Dedifferentiated amniotic fluid mesenchymal stem cell (primary cell): ENCODE results near the gene PTPRN2.

ENCODE experiments used
- DNase-seq: peaks from one replicate; pipeline ENCODE4 v3.0.0-alpha.2; 2016; ENCODE audit errors: extremely low spot score

The PTPRN2 gene

GRCh38 chr7:158015403-158016179 is 572.0 kb downstream of the PTPRN2 start:
- no peak for DNase-seq

- no peak for DNase-seq
Observed at GRCh38 chr7:158014976-158015375, 572.6 kb downstream of the PTPRN2 start.

GRCh38 chr7:158013085-158013668 is 574.4 kb downstream of the PTPRN2 start:
- no peak for DNase-seq

GRCh38 chr7:158011941-158012340 is 575.7 kb downstream of the PTPRN2 start:
- DNase-seq: no peak

- no peak for DNase-seq
Observed at GRCh38 chr7:158010961-158011693, 576.5 kb downstream of the PTPRN2 start.

GRCh38 chr7:158009886-158010285 is 577.7 kb downstream of the PTPRN2 start:
- DNase-seq: no peak

GRCh38 chr7:158008267-158008666 is 579.4 kb downstream of the PTPRN2 start:
- no peak for DNase-seq

GRCh38 chr7:158007697-158008257 is 579.8 kb downstream of the PTPRN2 start:
- DNase-seq: no peak

GRCh38 chr7:158006841-158007696 is 580.6 kb downstream of the PTPRN2 start:
- DNase-seq: no peak

- no peak for DNase-seq
Observed at GRCh38 chr7:158005531-158005930, 582.1 kb downstream of the PTPRN2 start.

GRCh38 chr7:158004123-158004490 is 583.5 kb downstream of the PTPRN2 start:
- DNase-seq: no peak

- DNase-seq: no peak
Observed at GRCh38 chr7:158003441-158004122, 584.0 kb downstream of the PTPRN2 start.

- DNase-seq: no peak
Observed at GRCh38 chr7:158002486-158003080, 585.0 kb downstream of the PTPRN2 start.

- DNase-seq: no peak
Observed at GRCh38 chr7:158001621-158002320, 585.9 kb downstream of the PTPRN2 start.

GRCh38 chr7:158001003-158001402 is 586.6 kb downstream of the PTPRN2 start:
- DNase-seq: no peak

GRCh38 chr7:158000160-158000559 is 587.5 kb downstream of the PTPRN2 start:
- no peak for DNase-seq

- DNase-seq: no peak
Observed at GRCh38 chr7:157998884-157999552, 588.6 kb downstream of the PTPRN2 start.

- DNase-seq: no peak
Observed at GRCh38 chr7:157997471-157997870, 590.2 kb downstream of the PTPRN2 start.

- no peak for DNase-seq
Observed at GRCh38 chr7:157997080-157997440, 590.6 kb downstream of the PTPRN2 start.
